HG03108 (cell line): ENCODE data around the gene THRA.

ENCODE experiments used
- ATAC-seq: cut with Tn5 transposase; IDR thresholded peaks from one replicate; pipeline ENCODE4 v1.9.1; 2021; ENCODE audit warnings: moderate library complexity; ENCODE audit not compliant: unreplicated experiment

Gene THRA

GRCh38 chr17:40098846-40099618, 36.3 kb downstream of the THRA start:
- peak; percentile 44 for ATAC-seq

- ATAC-seq: no peak
These were observed 37.1 kb downstream of the THRA start for GRCh38 chr17:40099619-40100418.

DNA sequence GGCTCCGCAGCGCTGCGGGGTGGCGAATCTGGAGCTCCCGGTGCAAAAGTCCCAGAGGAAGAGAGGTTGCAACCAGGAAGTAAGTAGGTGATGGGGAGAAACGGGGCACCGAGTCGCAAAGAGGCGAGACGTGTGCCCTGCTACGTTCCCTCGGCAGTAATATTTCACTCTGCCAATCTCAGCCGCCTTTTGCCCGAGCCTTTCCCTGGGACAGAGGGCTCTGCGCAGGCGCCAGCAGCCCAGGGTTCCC, 37.6 kb downstream of the THRA start, which contains the start of gene NR1D1:
Gene NR1D1 (minus strand): TSS at position 171 of the 250 bp plus-strand sequence. CDS start 495 bp downstream, outside the sequence.
- no peak for ATAC-seq

DNA sequence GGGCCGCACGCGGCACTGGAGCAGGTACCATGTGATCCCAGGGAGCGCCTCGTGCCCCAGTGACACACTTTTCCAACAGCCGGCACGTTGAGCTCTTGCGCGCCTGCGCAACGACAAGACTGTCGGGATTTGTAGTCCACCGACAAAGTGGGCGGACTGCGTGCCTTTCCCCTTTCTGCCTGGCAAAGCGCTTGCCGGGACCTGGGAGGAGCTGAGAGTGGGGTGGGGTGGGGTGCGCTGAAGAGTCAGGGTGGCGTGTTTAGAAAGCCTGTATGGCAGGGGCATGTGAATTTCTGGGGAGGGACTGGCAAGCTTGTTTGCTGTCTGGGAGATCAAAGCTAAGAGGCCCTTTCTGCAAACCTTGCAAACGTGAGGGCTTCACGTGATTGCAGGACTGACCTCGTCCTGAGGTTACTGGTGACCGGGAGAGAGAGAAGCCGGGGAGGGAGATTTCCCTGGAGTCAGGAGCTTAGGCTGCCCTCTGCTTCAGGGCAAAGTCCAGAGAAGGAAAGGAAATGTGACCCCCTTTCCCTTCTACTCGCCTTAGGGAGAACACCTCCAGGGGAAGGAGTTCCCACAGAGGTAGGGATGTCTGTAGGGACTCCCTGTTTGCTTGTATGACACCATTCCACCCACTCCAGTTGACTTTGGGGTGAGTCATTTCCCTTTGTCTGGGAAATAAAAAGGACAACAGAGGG, 38.1 kb downstream of the THRA start:
- peak; percentile 25 for ATAC-seq

- ATAC-seq: no peak
These were observed 38.8 kb downstream of the THRA start for GRCh38 chr17:40101367-40102210.

DNA sequence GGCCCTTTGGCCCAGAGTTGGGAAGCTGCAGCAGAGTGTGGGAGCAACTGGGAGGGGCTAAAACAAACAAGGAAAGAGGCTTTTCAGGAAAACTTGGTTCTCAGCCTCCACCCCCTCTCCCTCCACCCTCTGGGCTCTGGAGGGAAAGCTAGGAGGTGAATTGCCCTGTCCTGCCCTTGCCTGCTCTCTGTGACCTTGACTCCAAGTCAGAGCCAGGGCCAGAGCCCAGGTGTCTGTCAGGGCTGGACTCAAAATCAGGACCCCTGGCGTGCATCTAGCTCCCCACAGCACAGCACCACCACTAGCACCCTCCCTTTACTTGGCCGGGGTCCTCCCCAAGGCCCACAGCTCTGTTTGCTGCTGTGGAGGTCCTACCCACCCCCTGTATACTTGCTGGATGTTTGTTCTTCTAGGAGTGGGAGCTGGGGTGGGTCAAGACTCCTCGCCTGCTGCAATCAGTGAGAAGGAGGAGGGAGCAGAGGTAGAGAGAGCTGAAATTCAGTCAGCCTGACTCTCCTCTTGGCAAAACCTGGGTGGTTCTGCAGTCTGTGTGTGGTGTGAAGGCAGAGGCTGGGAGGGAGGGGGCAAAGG, 40.4 kb downstream of the THRA start:
- ATAC-seq: no peak

DNA sequence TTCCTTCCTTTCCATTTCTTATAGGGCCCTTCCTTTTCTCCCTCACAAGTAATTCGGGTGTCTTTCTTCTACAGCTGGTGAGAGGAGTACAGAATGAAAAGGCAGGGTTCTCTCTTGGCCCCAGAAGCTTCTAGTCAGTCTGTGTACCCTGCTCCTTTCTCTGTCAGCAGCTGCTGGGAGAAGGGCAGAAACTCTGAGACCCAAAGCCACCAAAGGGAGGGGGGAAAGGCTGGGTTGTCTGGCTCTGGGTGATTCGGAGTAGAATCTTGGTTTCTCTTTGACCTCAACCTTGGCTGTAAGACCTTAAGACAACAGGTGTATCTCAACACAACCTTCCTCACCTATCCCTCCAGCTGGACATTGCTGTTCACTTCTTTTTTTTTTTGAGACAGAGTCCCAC, 40.9 kb downstream of the THRA start:
- ATAC-seq: no peak

GRCh38 chr17:40104594-40105486, 42.1 kb downstream of the THRA start:
- no peak for ATAC-seq

GRCh38 chr17:40105861-40106759, 43.3 kb downstream of the THRA start:
- no peak for ATAC-seq

GRCh38 chr17:40106760-40107521, 44.2 kb downstream of the THRA start:
- no peak for ATAC-seq

- ATAC-seq: no peak
These were observed 44.9 kb downstream of the THRA start for GRCh38 chr17:40107522-40108174.

DNA sequence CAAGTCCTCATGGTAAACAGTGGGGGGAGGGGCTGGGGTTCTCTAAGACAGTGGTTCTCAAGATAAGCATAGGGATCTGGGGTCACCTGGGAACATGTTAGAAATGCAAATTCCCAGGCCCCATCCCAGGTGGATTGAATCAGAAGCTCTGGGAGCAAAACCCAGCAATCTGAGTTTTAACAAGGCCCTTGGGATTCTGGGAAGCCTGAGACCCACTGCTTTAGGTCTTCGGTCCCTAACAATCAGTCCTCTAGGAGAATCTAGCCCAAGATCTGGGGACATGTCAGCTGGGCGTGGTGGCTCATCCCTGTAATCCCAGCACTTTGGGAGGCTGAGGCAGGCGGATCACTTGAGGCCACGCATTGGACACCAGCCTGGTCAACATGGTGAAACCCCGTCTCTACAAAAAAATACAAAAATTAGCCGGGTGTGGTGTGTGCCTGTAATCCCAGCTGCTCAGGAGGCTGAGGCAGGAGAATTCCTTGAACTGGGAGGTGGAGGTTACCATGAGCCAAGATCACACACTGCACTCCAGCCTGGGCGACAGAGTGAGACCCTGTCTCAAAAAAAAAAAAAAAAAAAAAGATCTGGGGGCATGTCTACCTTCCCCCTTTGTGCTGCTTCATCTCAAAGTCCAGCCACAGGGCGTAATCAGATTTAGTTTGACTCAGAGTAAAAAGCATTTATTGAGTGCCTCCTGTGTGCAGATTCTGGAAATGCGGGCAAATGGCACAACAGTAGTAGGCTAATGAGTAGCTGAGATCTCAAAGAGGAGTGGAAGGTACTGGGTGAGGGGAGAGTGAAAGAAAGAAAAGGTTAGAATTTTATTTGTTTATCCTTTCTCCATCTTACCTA, 46.4 kb downstream of the THRA start:
- ATAC-seq: no peak

DNA sequence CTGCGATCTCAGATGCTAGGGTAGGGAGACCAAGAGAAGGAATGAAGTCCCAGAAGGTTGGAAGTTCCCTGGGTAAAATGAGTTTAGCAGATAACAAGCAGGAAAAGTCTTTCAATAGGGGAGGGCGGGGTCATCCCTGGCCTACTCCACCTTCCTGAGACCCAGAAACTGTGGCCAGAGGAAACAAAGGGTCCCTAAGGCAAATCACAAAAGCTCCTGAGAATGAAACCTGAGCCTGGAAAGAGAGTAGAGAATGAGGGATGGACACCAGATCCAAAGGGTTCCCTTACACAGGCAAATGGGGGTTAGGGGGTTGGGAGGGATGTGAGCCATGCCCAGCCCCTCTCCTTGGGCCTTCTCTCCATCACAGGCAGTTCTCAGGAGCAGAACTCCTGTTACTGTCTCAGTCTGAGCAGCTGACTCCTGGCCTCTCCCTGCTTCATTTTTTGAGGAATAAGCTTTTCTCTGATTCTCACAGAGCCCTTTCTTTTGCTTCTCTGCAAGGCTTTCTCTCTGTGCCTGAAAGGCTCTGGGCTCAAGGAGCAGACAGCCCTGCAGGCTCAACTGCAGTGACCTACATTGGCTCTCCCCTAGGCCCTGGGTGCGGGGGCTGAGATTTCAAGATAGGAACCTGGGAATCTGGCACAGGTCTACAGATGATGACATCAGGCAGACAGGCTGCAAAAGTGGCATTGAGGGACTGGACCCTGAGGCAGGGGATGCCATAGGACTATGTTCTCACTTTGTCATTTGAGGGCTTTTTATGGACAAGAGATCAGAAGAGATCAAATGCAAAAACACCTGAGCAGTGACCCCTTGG, 47.5 kb downstream of the THRA start:
- no peak for ATAC-seq

GRCh38 chr17:40111221-40112128, 48.7 kb downstream of the THRA start:
- peak; percentile 49 for ATAC-seq
